Superior temporal gyrus (tissue), 1 donor: ENCODE data around the gene PBX3.
"Not testable (repeated sequence)": the region's sequence is repeated elsewhere in the genome, so short reads cannot be mapped to it uniquely, and the experiment has no call there.

ENCODE experiments used
- DNase-seq: peaks from one replicate; pipeline ENCODE4 v3.0.0-alpha.2; 2016; ENCODE audit errors: extremely low spot score

PBX3 gene

DNA sequence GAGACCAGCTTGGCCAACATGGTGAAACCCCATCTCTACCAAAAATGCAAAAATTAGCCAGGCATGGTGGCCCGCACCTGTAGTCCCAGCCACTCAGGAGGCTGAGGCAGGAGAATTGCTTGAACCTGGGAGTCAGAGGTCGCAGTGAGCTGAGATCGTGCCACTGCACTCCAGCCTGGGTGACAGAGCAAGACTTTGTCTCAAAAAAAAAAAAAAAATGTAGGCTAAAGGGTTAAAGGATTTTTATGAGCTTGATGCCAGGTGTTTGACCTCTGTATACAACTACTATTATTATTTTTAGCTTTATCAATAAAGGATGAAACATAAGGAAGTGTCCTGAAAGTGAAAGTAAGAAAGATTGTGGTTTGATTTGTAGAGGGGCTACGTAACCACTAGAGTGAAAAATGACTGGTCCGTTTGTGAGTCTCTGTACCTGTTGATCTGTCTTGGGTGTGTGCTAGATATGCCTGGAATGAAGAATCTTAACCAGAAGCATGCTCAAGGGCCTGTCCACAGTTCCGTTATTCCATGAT, 76.8 kb downstream of the PBX3 start:
- not testable (repeated sequence) for DNase-seq

DNA sequence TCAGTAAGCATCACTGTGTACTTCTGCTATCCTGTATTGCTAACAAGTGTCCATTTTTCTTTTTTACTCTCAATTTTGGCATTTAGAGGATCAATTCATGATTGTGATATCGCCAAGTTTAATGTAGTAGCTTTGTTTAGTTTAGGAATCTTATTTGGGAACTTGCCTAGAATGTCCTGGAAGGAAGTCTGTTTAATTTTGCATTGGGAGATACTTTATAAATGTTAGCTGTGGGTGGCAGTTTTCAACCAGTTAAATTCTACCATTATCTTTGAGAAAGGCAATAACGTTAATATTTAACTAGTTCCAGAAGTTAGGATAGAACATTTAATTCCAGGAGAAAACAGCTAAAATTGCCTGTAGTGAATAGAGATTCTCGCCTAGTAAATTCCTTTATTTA, 78.6 kb downstream of the PBX3 start:
- no peak for DNase-seq

GRCh38 chr9:125826850-125827249, 79.7 kb downstream of the PBX3 start:
- no peak for DNase-seq

DNA sequence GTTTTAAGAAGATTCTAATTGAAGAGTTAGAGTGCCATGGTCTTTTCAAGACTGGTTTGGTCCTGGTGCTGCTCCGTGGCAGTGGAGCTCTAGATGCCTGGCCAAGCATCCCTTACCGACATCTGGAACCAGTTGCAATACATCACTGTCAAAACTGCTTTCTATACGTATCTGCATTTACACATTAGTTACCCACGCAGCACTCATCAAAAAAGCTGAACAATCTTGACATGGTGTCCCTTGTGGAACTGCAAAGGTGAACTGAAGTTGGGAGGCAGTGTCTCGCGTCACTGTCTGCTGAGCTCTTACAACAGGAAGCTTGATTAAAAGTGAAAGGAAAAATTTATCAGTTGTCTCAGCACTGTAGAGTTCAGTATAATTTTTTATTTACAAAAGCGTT, 82.6 kb downstream of the PBX3 start:
- DNase-seq = no peak

DNA sequence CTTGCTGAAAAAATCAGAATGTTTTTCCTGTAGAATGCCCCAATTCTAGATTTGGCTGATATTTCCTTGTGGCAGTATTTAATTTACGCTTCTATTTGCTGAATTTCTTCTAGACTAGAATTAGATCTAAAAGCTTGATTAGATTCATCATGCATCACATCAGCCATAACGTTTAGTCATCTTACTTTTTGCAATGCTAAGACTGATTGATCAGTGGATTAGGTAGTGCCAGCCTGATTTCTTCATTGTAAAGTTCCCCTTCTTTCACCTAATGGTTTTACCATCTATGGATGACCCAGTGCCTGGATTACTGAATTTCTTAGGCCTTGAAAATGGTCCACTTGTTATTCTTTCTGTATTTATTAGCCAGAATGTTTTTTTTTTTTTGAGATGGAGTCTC, 83.9 kb downstream of the PBX3 start:
- no peak for DNase-seq

DNA sequence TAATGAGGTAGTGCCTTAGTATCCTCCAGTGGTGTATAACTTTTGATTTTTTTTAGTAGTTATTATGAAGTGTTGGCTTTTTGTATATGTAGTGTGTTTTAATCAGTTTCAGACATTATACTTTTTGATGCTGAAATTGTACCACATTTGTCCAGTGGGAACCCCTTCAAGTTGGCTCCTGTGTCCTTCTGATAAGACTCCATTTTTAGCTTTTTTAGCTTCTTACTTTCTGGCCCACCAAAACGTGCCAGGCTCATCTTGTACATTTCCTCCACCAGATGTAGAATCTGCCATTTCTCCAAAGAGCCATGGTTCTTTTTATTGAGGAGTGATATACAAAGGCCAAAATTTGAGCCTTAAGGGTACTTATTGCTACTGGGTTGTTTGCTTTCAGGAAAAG, 84.4 kb downstream of the PBX3 start:
- DNase-seq = no peak

DNA sequence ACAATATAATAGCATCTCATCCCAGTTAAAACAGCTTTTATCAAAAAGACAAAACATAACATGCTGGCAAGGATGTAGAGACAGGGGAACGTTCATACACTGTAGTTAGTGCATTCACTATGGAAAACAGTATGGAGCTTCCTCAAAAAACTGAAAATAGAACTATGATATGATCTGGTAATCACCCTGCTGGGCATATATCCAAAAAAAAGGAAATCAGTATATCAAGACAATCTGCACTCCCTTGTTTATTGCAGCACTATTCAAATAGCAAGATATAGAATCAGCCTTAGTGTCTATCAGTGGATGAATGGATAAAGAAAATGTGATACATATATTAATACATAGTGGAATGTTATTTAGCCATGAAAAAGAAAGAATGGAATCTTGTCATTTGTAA, 88.5 kb downstream of the PBX3 start:
- DNase-seq = no peak

- DNase-seq = no peak
These were observed 92.1 kb downstream of the PBX3 start for GRCh38 chr9:125839317-125839716.

DNA sequence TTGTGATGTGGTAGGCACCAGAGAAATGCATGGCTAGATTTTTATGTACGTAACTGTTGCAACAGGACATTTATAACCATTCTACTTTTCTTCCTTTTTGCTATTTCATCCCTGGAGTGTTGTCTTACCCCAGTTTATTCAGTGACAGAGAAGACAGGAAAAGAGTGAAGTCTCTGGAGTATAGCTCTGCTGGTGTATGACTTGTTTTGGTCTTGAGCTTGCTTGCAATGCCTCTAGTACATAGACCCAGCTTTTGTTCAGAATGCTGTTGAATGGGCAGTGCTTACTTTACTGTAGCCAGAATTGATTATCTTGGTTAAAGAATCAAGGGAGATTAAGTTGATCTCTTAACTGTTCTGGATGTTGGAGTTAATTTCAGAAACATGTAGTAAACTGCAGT, 94.3 kb downstream of the PBX3 start:
- DNase-seq = no peak

GRCh38 chr9:125842242-125842641, 95.1 kb downstream of the PBX3 start:
- no peak for DNase-seq

- no peak for DNase-seq
These were observed 96.5 kb downstream of the PBX3 start for GRCh38 chr9:125843646-125844045.

- DNase-seq = no peak
These were observed 97.4 kb downstream of the PBX3 start for GRCh38 chr9:125844611-125845010.

DNA sequence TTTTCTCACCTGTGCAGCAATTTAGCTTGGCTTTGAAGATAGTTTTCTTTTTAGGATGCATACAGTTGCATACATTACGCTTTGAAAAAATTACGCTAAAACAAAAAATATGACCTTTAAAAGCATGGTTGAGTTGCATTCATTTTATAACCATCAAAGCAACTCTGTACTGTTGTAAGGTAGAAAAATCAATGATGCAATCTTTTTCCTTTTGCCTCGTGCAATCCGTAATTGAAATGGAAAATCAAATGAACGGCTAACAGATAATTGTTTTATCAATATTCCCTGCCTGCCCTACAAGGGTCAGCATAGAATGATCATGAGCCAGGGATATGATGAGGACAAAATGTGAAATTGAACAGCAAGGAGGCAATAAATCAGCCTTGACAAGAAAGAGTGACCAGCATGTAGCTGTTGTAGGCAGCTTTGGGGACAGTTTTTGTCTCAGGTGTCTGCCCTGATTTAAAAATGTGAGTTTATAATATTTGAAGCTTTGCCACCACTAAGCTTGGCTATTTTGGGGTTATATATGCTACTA, 98.2 kb downstream of the PBX3 start:
- DNase-seq = no peak

GRCh38 chr9:125847735-125848134, 100.6 kb downstream of the PBX3 start:
- DNase-seq = no peak

DNA sequence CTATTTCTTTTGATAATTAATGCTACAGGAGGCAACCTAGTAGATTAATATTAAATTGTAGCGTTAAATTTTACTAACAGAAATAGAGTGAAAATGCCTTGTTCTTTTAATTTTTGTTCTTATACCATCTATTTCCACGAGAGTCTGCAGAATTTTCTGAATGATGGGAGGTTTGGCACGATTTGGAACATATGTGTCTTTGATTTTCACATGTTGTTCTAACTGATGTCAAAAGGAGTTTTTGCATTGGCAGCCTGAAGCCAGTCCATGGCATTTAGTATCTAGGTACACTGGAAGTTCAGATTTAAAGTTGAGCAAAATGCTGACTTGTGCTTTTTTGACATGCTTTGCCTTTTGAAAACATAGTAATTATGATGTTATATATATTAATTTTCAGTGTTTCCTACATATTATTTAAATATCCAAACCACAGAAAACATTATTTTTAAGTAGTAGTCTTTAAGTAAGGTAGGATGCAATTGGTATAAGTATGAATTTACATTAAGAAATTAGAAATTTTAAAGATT, 103.0 kb downstream of the PBX3 start:
- DNase-seq = no peak

GRCh38 chr9:125850763-125851162, 103.6 kb downstream of the PBX3 start:
- no peak for DNase-seq

DNA sequence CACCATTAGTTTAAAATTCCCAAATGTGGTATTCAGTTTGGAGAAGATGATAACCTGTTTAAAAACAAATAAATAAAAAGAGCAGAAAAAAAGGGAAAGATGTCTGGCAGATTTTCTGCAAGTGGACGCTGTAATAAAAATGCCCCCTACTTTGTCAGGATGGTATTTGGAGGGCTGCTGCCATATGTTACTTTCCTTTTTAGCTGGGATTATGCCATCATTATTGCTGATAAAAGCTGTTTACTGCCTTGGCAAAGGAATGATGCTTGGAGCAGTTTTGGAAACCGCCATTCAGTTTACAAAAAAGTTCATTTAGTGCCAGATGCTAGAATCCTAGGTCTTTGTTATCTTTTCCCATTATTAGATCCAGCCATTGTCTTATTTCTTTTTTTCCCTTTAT, 104.8 kb downstream of the PBX3 start:
- no peak for DNase-seq

- no peak for DNase-seq
These were observed 105.2 kb downstream of the PBX3 start for GRCh38 chr9:125852386-125852785.

GRCh38 chr9:125854553-125855275, 107.5 kb downstream of the PBX3 start:
- DNase-seq = no peak

- DNase-seq = no peak
These were observed 109.2 kb downstream of the PBX3 start for GRCh38 chr9:125856331-125856730.

DNA sequence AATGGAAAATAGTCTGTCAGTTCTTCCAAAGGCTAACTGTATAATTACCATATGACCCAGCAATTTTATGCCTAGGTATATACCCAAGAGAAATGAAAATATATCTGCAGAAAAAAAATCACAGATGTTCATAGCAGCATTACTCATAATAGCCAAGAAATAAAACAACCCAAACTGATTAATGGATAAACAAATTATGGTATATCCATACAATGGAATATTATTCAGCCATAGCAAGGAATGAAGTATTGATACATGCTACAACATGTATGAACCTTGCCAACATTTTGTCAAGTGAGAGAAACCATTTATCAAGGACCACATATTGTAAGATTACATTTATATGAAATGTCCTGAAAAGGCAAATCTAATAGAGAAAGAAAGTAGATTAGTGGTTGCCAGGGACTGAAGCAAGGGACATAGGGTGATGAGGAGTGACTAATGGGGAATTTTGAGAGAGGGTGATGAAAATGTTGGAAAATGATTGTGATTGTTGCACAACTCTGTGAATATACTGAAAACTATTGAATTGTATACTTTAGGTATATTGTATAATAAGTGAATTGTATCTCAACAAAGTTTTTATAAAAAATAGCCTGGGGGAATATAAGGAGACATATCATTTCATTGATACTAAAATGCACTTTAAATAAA, 114.4 kb downstream of the PBX3 start:
- no peak for DNase-seq

DNA sequence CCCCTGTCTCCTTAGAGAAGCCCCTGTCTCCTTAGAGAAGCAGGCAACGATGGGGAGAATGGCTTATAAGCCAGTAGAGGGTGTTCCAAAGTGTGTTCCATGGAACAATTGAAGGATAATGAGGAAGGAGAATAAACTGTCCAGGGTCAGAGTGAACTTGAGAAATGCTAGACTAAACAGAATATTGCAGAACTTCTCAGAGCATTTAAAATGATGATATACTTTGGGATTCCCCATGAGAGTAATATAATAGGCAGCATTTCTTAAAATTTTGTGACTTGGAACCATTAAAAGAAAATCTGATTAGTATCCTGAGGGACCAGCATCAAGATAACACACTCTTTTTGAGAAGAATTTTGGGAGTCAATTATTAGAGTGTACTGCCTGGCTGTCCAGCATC, 116.8 kb downstream of the PBX3 start:
- DNase-seq = no peak
